ENCODE results near the gene ARPIN.
A peak's percentile ranks its signal among the peaks of the same experiment; 100 is the strongest.

GRCh38 chr15:89893696-89894447 is 18.9 kb downstream of the ARPIN start, which contains the start of gene AP3S2:
- TF ChIP-seq SETDB1 (IDR thresholded peaks at IDR 0.05; ENCODE audit: low read length) = peak; percentile 44
- no peak for TF ChIP-seq HINFP (tag; conservative IDR thresholded peaks at IDR 0.05; ENCODE audit: low read depth)
- TF ChIP-seq CTCF (IDR thresholded peaks at IDR 0.05 in 2 of 3, conservative IDR thresholded peaks at IDR 0.05 in 1 of 3; ENCODE audit: insufficient read depth in 2 of 3, low read depth in 1 of 3, low read length in 3 of 3) = no peak
- no peak for TF ChIP-seq LEF1 (IDR thresholded peaks at IDR 0.05)
- TF ChIP-seq POLR2A (conservative IDR thresholded peaks at IDR 0.05) = peak; percentile 89
- TF ChIP-seq XRCC5 (IDR thresholded peaks at IDR 0.05; ENCODE audit: low read depth, low read length) = peak; percentile 95
